Esophagus muscularis mucosa (tissue), 4 donors: ENCODE measurements around the gene UBL4A.

Experiments used
- CTCF ChIP-seq, 3 experiments: fragments of 200-600 bp in 2 of 3; fragments of 450-650 bp in 1 of 3; sonication (generic) in 2 of 3; IDR thresholded peaks; one replicate each; pipeline ENCODE4 v1.5.1; 2017 to 2019; ENCODE audit warnings: antibody characterized with exemption in 3 of 3, mild to moderate bottlenecking in 2 of 3, moderate library complexity in 1 of 3
- EP300 ChIP-seq: sonication (generic); formaldehyde crosslinking; IDR thresholded peaks from one replicate; pipeline ENCODE4 v1.6.1; 2017; ENCODE audit warnings: antibody characterized with exemption
- POLR2AphosphoS5 ChIP-seq, 2 donors: sonication (generic); formaldehyde crosslinking; IDR thresholded peaks; one replicate each; pipeline ENCODE4 v1.6.1; 2017; ENCODE audit warnings: antibody characterized with exemption in 2 of 2

GRCh38 chrX:154489182-154489581 lies 2.8 kb upstream of the UBL4A start:
- TF ChIP-seq CTCF (IDR thresholded peaks at IDR 0.05) (no peak), EP300 (no peak), POLR2AphosphoS5 (IDR thresholded peaks at IDR 0.05) (no peak)
